CD4-positive, alpha-beta memory T cell (primary cell): ENCODE measurements around the gene CADM2. TPM values are rescaled to one million over a fixed set of nuclear protein-coding genes. Genes with fewer than 3 reads are reported as not detected.

Source experiments
- CTCF ChIA-PET: fragments of 350-600 bp; sonication (Branson Sonifier 250); formaldehyde crosslinking; loops from one replicate; lab custom pipeline; 2021; ENCODE audit warnings: inconsistent platforms; ENCODE audit not compliant: partially characterized antibody; lab: Charles Lee
- POLR2A ChIA-PET: fragments of 350-600 bp; sonication (Branson Sonifier 250); formaldehyde crosslinking; loops from one replicate; lab custom pipeline; 2021; ENCODE audit not compliant: partially characterized antibody; lab: Charles Lee
- DNase-seq, 5 donors: peaks; one replicate each; pipeline versions ENCODE4 v3.0.0 to v3.0.0-alpha.2; 2020 to 2022; ENCODE audit warnings: mixed read lengths in 1 of 5
- H3K27ac ChIP-seq: one replicate; pipeline ENCODE4 v1.7.0; 2013; ENCODE audit warnings: low read depth, low read length
- H3K27me3 ChIP-seq: 2 replicates; pipeline ENCODE4 v1.7.0; 2013; ENCODE audit warnings: mild to moderate bottlenecking, low read length, moderate library complexity; ENCODE audit not compliant: insufficient read depth
- H3K36me3 ChIP-seq: 2 replicates; pipeline ENCODE4 v1.7.0; 2013; ENCODE audit warnings: mild to moderate bottlenecking, low read length, moderate library complexity; ENCODE audit not compliant: insufficient read depth
- H3K4me1 ChIP-seq: 2 replicates; pipeline ENCODE4 v1.7.0; 2013; ENCODE audit warnings: mild to moderate bottlenecking, low read length, moderate library complexity; ENCODE audit not compliant: insufficient read depth
- H3K4me3 ChIP-seq, 2 donors: one replicate each; pipeline ENCODE4 v1.7.0; 2013; ENCODE audit warnings: low read length in 2 of 2, mild to moderate bottlenecking in 1 of 2
- H3K9me3 ChIP-seq, 2 donors: one replicate each; pipeline ENCODE4 v1.7.0; 2013; ENCODE audit warnings: low read length in 2 of 2, control low read depth in 1 of 2; ENCODE audit not compliant: control insufficient read depth in 1 of 2
- H3K27ac Mint-ChIP-seq, 7 donors: one replicate each; pipeline ENCODE4 v1.8.0; 2020 to 2021; ENCODE audit warnings: mixed read lengths in 7 of 7, mild to moderate bottlenecking in 6 of 7, inconsistent platforms in 3 of 7, moderate library complexity in 3 of 7
- H3K27me3 Mint-ChIP-seq, 2 donors: one replicate each; pipeline ENCODE4 v1.8.0; 2020 to 2021; ENCODE audit warnings: mixed read lengths in 2 of 2
- H3K36me3 Mint-ChIP-seq, 2 donors: one replicate each; pipeline ENCODE4 v1.8.0; 2020 to 2021; ENCODE audit warnings: mixed read lengths in 2 of 2, inconsistent platforms in 1 of 2, mild to moderate bottlenecking in 1 of 2
- H3K4me1 Mint-ChIP-seq, 4 donors: one replicate each; pipeline ENCODE4 v1.8.0; 2020 to 2021; ENCODE audit warnings: mixed read lengths in 4 of 4, mild to moderate bottlenecking in 1 of 4
- H3K4me3 Mint-ChIP-seq, 8 donors: one replicate each; pipeline ENCODE4 v1.8.0; 2020 to 2021; ENCODE audit warnings: mixed read lengths in 8 of 8, mild to moderate bottlenecking in 7 of 8, moderate library complexity in 6 of 8, inconsistent platforms in 3 of 8
- H3K9me3 Mint-ChIP-seq, 8 donors: one replicate each; pipeline ENCODE4 v1.8.0; 2020 to 2021; ENCODE audit warnings: mixed read lengths in 8 of 8, mild to moderate bottlenecking in 5 of 8, inconsistent platforms in 3 of 8, moderate library complexity in 1 of 8
- intact Hi-C: fragments of 100-400 bp; cut with micrococcal nuclease; formaldehyde crosslinking; loops from one replicate; pipeline ENCODE4 v1.15.1; 2023
- polyA plus RNA-seq, 2 donors: library from polyadenylated mRNA; unstranded; fragments of 300-500 nt; fragmentation: Illumina TruSeq; gene quantifications; one replicate each; pipeline ENCODE4 v1.2.3, GENCODE V29; 2021
- total RNA-seq, 2 experiments: library from RNA; stranded (reverse); gene quantifications; one replicate each; pipeline ENCODE4 v1.2.3, GENCODE V29; 2021

The CADM2 gene
- total and polyA plus RNA-seq, 4 experiments from 2014 or later: 0.21 to 0.38 TPM; not detected in 2

GRCh38 chr3:85890043-85890555 is 931.3 kb downstream of the CADM2 start:
- Mint-ChIP-seq H3K27me3 (no peaks in the 10 kb centered on the region), H3K36me3 (no peaks in the 10 kb centered on the region), H3K4me3 (no peak overlapping the region), H3K4me1 (no peaks in the 10 kb centered on the region), H3K9me3 (peaks cover 0 to 23% (median 7%) of the 10 kb centered on the region in 8 donors), H3K27ac (no peak overlapping the region)
- H3K36me3 ChIP-seq: no peaks in the 10 kb centered on the region
- DNase-seq: no peak
- no peaks in the 10 kb centered on the region for H3K27me3 ChIP-seq
- intact Hi-C loops: no loop called here
- ChIA-PET POLR2A (no interaction called here), CTCF (no interaction called here)
- no peak overlapping the region for H3K27ac ChIP-seq
- no peaks in the 10 kb centered on the region for H3K4me1 ChIP-seq
- no peaks in the 10 kb centered on the region for H3K9me3 ChIP-seq
- H3K4me3 ChIP-seq: no peak overlapping the region

GRCh38 chr3:85903434-85903833 is 944.6 kb downstream of the CADM2 start:
- Mint-ChIP-seq H3K4me3 (no peak overlapping the region), H3K4me1 (no peaks in the 10 kb centered on the region), H3K9me3 (peaks cover 0 to 10% (median 6%) of the 10 kb centered on the region in 8 donors), H3K36me3 (no peaks in the 10 kb centered on the region), H3K27me3 (no peaks in the 10 kb centered on the region), H3K27ac (no peak overlapping the region)
- no peaks in the 10 kb centered on the region for H3K9me3 ChIP-seq
- no peak for DNase-seq
- POLR2A ChIA-PET: no interaction called here
- no peak overlapping the region for H3K4me3 ChIP-seq
- intact Hi-C loops: no loop called here
- CTCF ChIA-PET: no interaction called here
- no peaks in the 10 kb centered on the region for H3K4me1 ChIP-seq
- no peaks in the 10 kb centered on the region for H3K27me3 ChIP-seq
- H3K36me3 ChIP-seq: no peaks in the 10 kb centered on the region
- no peak overlapping the region for H3K27ac ChIP-seq

DNA sequence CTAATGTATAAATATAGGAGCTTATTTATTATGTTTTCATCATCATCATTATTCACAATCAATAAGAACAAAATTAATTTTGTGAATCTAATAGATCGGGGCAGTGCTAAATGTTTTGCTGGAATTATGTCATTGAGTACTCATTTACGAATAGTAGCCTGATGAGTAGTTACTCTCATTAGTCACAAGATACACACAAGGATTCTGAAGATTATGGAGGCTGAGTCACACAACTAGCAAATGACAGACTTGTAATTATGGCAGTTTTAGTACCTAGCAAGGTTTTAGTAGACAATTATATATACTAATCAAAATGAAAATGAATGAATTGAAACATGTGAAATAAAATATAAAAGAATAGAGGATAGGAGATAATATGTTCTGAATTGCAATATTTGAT is 954.2 kb downstream of the CADM2 start:
- POLR2A ChIA-PET: no interaction called here
- no peak overlapping the region for H3K4me3 Mint-ChIP-seq

DNA sequence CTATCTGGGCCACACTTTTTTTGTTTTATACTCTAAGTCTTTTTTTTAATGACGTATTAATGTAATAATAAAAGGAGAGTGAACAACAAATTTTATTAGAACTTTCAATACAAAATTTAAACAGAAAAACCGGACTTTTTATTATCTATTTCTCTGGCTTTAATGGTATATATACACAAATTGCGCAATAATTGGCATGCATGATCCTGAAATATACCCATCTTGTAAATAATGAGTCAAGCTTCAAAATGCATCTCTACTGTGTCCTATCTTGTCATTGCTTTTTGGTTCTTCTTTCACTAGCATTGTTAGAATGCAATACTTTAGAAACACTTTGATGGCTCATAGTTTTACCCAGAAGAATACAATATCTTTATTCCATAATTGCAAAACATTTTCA is 963.6 kb downstream of the CADM2 start:
- Mint-ChIP-seq H3K27ac (no peak overlapping the region), H3K4me1 (no peaks in the 10 kb centered on the region), H3K4me3 (no peak overlapping the region), H3K9me3 (peaks cover 0 to 16% (median 8%) of the 10 kb centered on the region in 8 donors), H3K27me3 (no peaks in the 10 kb centered on the region), H3K36me3 (no peaks in the 10 kb centered on the region)
- Histone ChIP-seq H3K9me3 (no peaks in the 10 kb centered on the region), H3K27me3 (no peaks in the 10 kb centered on the region), H3K4me1 (no peaks in the 10 kb centered on the region), H3K4me3 (no peak overlapping the region), H3K27ac (no peak overlapping the region), H3K36me3 (no peaks in the 10 kb centered on the region)
- intact Hi-C loops: no loop called here
- no peak for DNase-seq
- CTCF ChIA-PET: no interaction called here
- POLR2A ChIA-PET: no interaction called here

More for the DNA sequence above, 954.2 kb downstream of the CADM2 start:
- Mint-ChIP-seq H3K27ac (no peak overlapping the region), H3K4me1 (no peaks in the 10 kb centered on the region), H3K36me3 (no peaks in the 10 kb centered on the region), H3K9me3 (peaks cover 3 to 19% (median 7%) of the 10 kb centered on the region in 8 donors), H3K27me3 (no peaks in the 10 kb centered on the region)
- Histone ChIP-seq H3K27ac (no peak overlapping the region), H3K4me1 (no peaks in the 10 kb centered on the region), H3K9me3 (no peaks in the 10 kb centered on the region), H3K27me3 (no peaks in the 10 kb centered on the region), H3K4me3 (no peak overlapping the region), H3K36me3 (no peaks in the 10 kb centered on the region)
- intact Hi-C loops: no loop called here
- no peak for DNase-seq
- CTCF ChIA-PET: no interaction called here

DNA sequence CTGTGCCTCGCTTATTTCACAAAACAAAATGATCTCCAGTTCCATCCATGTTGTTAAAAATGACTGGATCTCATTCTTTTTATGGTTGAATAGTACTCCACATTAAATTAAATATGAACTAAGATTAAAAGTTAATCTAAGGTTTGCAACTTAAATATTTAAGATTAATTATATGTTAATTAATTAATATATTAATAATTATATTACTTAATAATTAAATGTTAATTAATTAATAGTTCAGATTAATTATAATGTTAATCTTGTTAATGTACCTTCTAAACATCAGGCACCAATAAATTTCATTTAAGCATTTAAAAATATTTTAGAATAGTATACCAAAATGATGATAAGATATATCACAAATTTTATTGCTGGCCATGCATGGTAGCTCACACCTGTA is 971.9 kb downstream of the CADM2 start:
- Histone ChIP-seq H3K27me3 (no peaks in the 10 kb centered on the region), H3K27ac (no peak overlapping the region), H3K4me1 (no peaks in the 10 kb centered on the region), H3K9me3 (no peaks in the 10 kb centered on the region), H3K36me3 (no peaks in the 10 kb centered on the region), H3K4me3 (no peak overlapping the region)
- no peak for DNase-seq
- Mint-ChIP-seq H3K27ac (no peak overlapping the region), H3K4me1 (no peaks in the 10 kb centered on the region), H3K36me3 (no peaks in the 10 kb centered on the region), H3K27me3 (no peaks in the 10 kb centered on the region), H3K9me3 (peaks cover 0 to 24% (median 9%) of the 10 kb centered on the region in 8 donors), H3K4me3 (no peak overlapping the region)
- intact Hi-C loops: no loop called here
- POLR2A ChIA-PET: no interaction called here
- CTCF ChIA-PET: no interaction called here

DNA sequence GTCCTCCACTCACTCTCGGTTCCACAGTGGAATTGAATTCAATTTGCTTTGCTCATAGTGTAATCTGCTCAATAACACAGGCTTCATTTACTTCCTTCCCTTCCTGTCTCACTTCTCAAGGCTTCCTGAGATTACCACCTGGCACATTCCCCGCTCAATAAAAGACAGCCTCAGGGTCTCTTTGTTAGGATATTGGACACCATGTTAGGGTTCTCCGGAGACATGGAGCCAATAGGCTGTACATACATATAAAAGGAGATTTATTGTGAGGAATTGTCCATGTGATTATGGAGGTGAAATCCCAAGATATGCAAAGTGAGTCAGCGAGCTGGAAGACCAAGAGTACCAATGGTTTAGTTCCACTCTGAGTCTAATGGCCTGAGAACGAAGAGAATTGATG is 974.5 kb downstream of the CADM2 start:
- Histone ChIP-seq H3K4me1 (no peaks in the 10 kb centered on the region), H3K27ac (no peak overlapping the region), H3K36me3 (no peaks in the 10 kb centered on the region), H3K27me3 (no peaks in the 10 kb centered on the region), H3K4me3 (no peak overlapping the region), H3K9me3 (no peaks in the 10 kb centered on the region)
- intact Hi-C loops: no loop called here
- no peaks in the 10 kb centered on the region for H3K4me1 Mint-ChIP-seq
- H3K36me3 Mint-ChIP-seq: no peaks in the 10 kb centered on the region
- POLR2A ChIA-PET: no interaction called here
- peaks cover 0 to 16% (median 6%) of the 10 kb centered on the region in 8 donors for H3K9me3 Mint-ChIP-seq
- H3K27me3 Mint-ChIP-seq: no peaks in the 10 kb centered on the region
- DNase-seq: peak in 1 of 5 donors; percentile 13
- CTCF ChIA-PET: no interaction called here
- H3K4me3 Mint-ChIP-seq: no peak overlapping the region
- no peak overlapping the region for H3K27ac Mint-ChIP-seq

DNA sequence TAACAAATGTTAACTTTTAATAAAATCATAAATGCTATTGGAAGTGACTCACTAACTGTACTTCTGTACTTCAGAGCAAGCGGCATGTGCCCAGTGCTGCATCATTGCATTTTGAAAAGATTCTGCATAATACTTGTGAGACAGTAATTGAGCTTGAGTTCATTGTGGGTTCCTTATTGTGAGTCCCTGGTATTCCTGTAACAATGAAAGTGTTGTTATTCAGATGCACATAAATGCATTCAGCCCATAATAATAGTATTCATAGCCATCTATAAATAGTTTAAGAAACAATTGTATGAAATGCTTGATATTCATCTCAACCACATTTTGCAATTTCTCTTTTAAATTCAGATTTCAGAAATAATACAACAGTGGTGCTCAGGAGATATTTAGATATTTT is 976.4 kb downstream of the CADM2 start:
- POLR2A ChIA-PET: no interaction called here
- no peaks in the 10 kb centered on the region for H3K27me3 Mint-ChIP-seq
- H3K4me3 Mint-ChIP-seq: no peak overlapping the region
- H3K27ac ChIP-seq: no peak overlapping the region
- no peaks in the 10 kb centered on the region for H3K36me3 ChIP-seq
- no peaks in the 10 kb centered on the region for H3K36me3 Mint-ChIP-seq
- no peaks in the 10 kb centered on the region for H3K9me3 ChIP-seq
- no peak overlapping the region for H3K27ac Mint-ChIP-seq
- no peak for DNase-seq
- no peak overlapping the region for H3K4me3 ChIP-seq
- intact Hi-C loops: no loop called here
- no peaks in the 10 kb centered on the region for H3K4me1 ChIP-seq
- H3K9me3 Mint-ChIP-seq: peaks cover 0 to 19% (median 6%) of the 10 kb centered on the region in 8 donors
- no peaks in the 10 kb centered on the region for H3K27me3 ChIP-seq
- H3K4me1 Mint-ChIP-seq: no peaks in the 10 kb centered on the region
- CTCF ChIA-PET: no interaction called here

DNA sequence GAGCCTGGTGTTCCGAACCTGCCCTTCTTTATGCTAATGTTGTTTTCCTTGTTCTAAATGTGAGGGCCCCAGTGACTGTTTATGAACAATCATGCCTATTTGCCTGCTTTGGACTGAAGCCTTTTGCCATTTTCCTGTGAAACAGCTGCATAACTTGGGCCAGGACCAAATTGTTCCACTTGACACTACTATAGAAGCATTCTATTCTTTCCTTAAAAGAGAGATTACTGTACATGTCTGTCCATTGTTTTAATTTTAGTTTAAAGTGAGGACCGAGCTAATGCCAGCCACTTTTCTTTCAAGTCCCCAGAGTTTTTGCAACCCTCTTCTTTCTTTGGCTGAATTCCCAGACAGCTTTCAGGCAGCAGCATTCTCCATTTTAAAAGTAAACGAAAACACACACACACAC is 980.3 kb downstream of the CADM2 start:
- H3K36me3 Mint-ChIP-seq: no peaks in the 10 kb centered on the region
- H3K4me3 Mint-ChIP-seq: no peak overlapping the region
- no peaks in the 10 kb centered on the region for H3K27me3 ChIP-seq
- H3K27ac Mint-ChIP-seq: no peak overlapping the region
- no peak overlapping the region for H3K4me3 ChIP-seq
- intact Hi-C loops: no loop called here
- H3K9me3 Mint-ChIP-seq: peaks cover 0 to 13% (median 7%) of the 10 kb centered on the region in 8 donors
- H3K27ac ChIP-seq: no peak overlapping the region
- H3K36me3 ChIP-seq: no peaks in the 10 kb centered on the region
- no peaks in the 10 kb centered on the region for H3K27me3 Mint-ChIP-seq
- no peaks in the 10 kb centered on the region for H3K4me1 ChIP-seq
- H3K9me3 ChIP-seq: no peaks in the 10 kb centered on the region
- H3K4me1 Mint-ChIP-seq: no peaks in the 10 kb centered on the region
- POLR2A ChIA-PET: no interaction called here
- CTCF ChIA-PET: no interaction called here
- no peak for DNase-seq
